H1 (cell line): ENCODE measurements around the gene C2orf76.

Experiments used
- BACH1 ChIP-seq: IDR thresholded peaks from 2 replicates; pipeline ENCODE4 v1.6.1; 2012; ENCODE audit warnings: low read length, improper control_type of control experiment
- JUND ChIP-seq: IDR thresholded peaks from 2 replicates; pipeline ENCODE4 v1.6.1; 2011; ENCODE audit warnings: mild to moderate bottlenecking, improper control_type of control experiment, low read length
- POLR2AphosphoS5 ChIP-seq: IDR thresholded peaks from 2 replicates; pipeline ENCODE4 v1.6.1; 2011; ENCODE audit warnings: low read depth, low read length
- TAF1 ChIP-seq: IDR thresholded peaks from 2 replicates; pipeline ENCODE4 v1.6.1; 2011; ENCODE audit warnings: mild to moderate bottlenecking, low read depth, low read length
- TBP ChIP-seq: IDR thresholded peaks from 2 replicates; pipeline ENCODE4 v1.6.1; 2011; ENCODE audit warnings: low read depth, low read length, improper control_type of control experiment
- TF ChIP-seq, protein P1 (sequence below), 3 experiments: IDR thresholded peaks; 1 replicate in 2 of 3; 2 replicates in 1 of 3; pipeline versions ENCODE4 v1.5.1 to v1.6.1; 2011; ENCODE audit warnings: low read length in 3 of 3, mild to moderate bottlenecking in 3 of 3, inconsistent platforms in 2 of 3, low read depth in 1 of 3, moderate library complexity in 1 of 3; ENCODE audit not compliant: insufficient read depth in 1 of 3; ENCODE audit errors: control extremely low read depth in 1 of 3

- TF ChIP-seq TBP (no peak), TAF1 (no peak), JUND (no peak), POLR2AphosphoS5 (no peak), BACH1 (no peak)
- TF ChIP-seq, protein P1, sequence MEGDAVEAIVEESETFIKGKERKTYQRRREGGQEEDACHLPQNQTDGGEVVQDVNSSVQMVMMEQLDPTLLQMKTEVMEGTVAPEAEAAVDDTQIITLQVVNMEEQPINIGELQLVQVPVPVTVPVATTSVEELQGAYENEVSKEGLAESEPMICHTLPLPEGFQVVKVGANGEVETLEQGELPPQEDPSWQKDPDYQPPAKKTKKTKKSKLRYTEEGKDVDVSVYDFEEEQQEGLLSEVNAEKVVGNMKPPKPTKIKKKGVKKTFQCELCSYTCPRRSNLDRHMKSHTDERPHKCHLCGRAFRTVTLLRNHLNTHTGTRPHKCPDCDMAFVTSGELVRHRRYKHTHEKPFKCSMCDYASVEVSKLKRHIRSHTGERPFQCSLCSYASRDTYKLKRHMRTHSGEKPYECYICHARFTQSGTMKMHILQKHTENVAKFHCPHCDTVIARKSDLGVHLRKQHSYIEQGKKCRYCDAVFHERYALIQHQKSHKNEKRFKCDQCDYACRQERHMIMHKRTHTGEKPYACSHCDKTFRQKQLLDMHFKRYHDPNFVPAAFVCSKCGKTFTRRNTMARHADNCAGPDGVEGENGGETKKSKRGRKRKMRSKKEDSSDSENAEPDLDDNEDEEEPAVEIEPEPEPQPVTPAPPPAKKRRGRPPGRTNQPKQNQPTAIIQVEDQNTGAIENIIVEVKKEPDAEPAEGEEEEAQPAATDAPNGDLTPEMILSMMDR (IDR thresholded peaks at IDR 0.05; ENCODE audit: control extremely low read depth in 1 of 3, insufficient read depth in 1 of 3, low read depth in 1 of 3, low read length in 3 of 3) = no peak
Observed at GRCh38 chr2:119408221-119408619, 41.6 kb upstream of the C2orf76 start.
